Fibroblast of the conjunctiva (primary cell): ENCODE results near the gene CD200R1.

Experiments used
- DNase-seq: peaks from one replicate; pipeline ENCODE4 v3.0.0-alpha.2; 2010; ENCODE audit warnings: low read depth

Gene CD200R1

DNA sequence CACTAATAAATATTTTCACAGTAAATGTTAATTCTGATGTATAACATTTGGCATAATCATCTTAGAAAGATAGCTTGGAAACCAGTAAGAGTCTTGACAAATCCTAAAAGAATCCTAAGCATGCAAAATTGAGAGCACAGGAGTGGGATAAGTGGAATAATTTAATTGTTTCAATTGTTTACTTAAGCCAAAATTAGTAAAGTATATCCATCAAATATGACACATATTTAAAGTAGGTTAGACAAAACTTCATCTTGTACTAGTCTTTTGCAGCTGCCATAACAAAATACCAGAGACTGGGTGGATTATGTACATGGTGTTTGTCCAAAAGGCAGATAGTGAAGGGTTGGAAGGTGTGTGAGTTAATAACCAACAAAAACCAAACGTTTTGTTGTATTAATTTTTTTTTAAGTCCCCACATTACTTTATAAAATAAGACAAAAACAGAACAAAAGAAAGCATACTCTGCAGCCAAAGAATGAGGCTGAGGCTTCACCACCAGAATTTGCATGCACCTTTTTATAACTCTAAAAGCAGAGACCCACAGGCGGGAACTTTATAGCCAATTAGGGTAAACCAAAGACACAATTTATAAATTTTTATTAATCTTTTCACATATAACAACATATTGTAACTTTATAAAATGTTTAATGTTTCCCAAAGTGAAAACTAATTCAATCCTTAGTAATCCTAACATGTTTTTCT lies 86.4 kb downstream of the CD200R1 start:
- no peak for DNase-seq

DNA sequence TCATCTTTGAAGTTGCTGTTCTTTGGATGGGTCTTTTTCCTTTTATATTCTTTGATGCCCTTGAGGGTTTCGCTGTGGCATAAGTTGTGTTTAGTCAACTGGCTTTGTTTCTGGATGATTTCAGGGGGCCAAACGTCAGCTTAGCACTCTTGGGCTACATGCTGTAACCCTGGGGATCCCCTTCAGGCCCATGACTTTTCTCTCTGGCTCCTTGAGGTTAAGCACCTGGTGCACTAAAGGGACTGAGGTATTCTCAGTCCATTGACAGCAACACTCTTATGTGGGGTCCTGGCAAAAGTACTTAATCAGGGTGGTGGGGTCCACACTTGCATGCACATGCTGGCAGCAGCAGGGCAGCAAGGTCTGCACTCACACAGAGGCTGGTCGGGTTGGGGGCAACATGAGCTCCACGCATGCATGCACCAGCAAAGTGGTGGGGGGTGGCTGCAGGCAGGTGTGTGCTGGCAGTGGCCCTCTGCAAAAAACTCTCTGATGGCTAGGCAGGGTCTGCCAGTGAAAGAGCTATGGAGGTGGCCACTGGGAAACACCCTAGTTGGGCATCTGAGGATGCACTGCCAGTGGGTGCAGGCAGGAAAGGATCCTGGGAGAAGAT lies 90.1 kb downstream of the CD200R1 start:
- no peak for DNase-seq

DNA sequence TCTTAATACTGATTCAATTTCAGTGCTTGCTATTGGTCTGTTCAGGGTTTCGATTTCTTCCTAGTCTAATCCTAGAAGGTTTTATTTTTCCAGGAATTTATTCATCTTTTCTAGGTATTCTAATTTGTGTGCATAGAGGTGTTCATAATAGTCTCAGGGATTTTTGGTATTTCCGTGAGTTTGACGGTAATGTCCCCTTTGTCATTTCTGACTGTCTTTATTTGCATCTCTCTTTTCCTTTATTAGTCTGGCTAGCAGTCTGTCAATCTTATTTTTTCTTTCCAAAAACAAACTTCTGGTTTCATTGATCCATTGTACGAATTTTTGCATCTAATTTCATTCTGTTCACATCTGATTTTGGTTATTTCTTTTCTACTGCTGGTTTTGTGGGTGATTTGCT lies 93.0 kb downstream of the CD200R1 start:
- DNase-seq, result no peak

DNA sequence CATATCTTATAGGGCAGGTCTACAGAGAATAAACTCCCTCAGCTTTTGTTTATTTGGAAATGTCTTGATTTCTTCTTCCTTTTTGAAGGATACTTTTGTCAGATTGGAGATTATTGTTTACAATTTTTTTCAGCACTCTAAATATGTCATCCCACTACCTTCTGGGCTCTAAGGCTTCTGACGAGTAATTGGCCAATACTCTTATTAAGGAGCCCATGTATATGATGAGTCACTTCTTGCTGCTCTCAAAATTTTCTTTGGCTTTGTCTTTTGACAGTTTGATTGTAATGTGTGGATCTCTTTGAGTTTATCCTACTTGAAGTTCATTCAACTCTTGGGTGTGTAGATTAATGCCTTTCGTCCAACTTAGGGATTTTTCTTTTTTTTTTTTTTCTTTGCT lies 99.3 kb downstream of the CD200R1 start:
- DNase-seq, result no peak

DNA sequence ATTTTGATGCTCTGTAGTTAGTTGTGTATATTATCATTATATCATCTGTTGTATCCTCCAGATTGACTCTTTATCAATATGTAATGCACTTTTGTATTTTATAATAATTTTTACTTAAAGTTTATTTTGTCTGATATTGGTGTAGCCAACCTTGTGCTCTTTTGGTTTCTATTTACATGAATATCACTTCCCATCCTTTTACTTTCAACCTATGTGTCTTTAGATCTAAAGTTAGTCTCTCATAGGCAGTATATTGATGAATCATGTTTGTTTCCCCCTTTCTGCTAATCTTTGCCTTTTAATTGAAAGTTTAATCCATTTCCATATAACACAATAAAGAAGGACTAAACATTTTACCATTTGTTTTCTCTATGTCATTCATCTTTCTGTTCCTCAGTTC lies 100.2 kb downstream of the CD200R1 start:
- DNase-seq, result no peak

DNA sequence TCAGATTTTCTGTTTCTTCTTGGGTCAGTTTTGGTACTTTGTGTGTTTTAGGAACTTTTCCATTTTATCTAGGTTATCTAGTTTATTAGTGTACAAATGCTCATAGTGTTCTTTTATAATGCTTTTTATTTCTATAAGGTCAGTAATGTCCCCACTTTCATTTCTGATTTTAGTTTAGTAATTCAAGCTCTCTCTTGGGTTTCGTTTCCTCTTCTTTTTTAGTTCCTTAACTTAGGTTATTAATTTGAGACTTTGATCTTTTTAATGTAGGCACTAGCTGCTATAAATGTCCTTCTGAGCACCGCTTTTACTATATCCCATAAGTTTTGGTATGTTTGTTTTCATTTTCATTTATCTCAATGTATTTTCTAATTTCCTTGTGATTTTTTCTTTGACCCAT lies 101.3 kb downstream of the CD200R1 start:
- DNase-seq, result no peak

DNA sequence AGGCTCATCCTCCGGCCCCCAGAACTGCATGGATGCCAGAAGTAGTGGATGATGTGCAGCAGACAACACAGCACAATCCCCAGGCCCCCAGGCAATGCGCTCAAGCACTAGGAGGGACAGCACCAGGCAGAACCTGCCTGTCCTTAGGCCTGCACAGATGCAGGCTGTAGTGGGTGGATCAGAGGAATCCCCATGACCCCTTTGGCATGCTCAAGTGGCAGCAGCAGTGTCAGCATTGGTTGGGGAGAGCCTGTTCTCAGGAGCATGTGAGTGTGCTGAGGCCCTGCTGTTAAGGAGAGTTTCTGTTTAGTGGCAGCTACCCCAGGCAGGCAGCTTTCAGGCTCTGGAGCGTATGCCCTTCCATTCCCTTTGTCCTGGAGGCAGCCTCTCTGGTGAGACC lies 103.2 kb downstream of the CD200R1 start:
- DNase-seq, result no peak
